Measurements from ENCODE around the gene SMIM9. TPM values are rescaled to one million over a fixed set of nuclear protein-coding genes. Genes with fewer than 3 reads are reported as not detected.
A peak's percentile ranks its signal among the peaks of the same experiment; 100 is the strongest.

Gene SMIM9
- total and polyA plus RNA-seq, 7 donors = 2.3 TPM; not detected in 6

DNA sequence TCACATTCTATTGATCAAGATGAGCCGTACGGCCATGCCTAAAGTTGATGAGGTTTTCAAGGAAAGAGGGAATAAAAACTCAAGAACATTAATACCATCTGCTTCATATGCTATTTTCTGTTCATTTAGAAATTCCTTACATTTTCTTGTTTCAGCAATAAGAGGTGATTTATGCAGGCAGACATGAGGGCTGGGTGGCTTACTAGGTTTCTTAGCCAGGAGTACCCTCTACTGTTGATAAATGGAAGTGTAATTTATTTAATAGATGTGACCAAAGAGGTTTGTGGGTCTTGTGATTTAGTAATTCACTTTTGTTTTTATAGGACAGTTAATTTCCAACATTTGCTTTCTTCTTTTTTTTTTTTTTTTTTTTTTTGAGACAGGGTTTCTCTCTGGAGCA is 6.4 kb upstream of the SMIM9 start:
- DNase-seq = no peak
- H3K4me1 ChIP-seq = no peaks in the 10 kb centered on the region
- intact Hi-C loops (cut with DNase I) = no loop called here

GRCh38 chrX:154836163-154836562 is 1.7 kb upstream of the SMIM9 start:
- no peak overlapping the region for H3K27ac ChIP-seq
- 89 to 91% methylated on average over 1 of the region's 1 CpG for WGBS, 2 donors
- no peak for TF ChIP-seq EP300 (IDR thresholded peaks at IDR 0.05)
- TF ChIP-seq CTCF (IDR thresholded peaks at IDR 0.05) = no peak
- no peak for TF ChIP-seq POLR2AphosphoS5 (IDR thresholded peaks at IDR 0.05)
- TF ChIP-seq POLR2A (IDR thresholded peaks at IDR 0.05) = no peak
- no peaks in the 10 kb centered on the region for H3K9me3 ChIP-seq
- no peak overlapping the region for H3K4me3 ChIP-seq
- H3K27me3 ChIP-seq = no peaks in the 10 kb centered on the region
- H3K36me3 ChIP-seq = no peaks in the 10 kb centered on the region
- intact Hi-C loops (cut with DNase I) = no loop called here
- no peaks in the 10 kb centered on the region for H3K4me1 ChIP-seq
- DNase-seq = no peak

More for the DNA sequence above, 6.4 kb upstream of the SMIM9 start:
- TF ChIP-seq CTCF (IDR thresholded peaks at IDR 0.05) (peak in 3 of 4 experiments; percentile 14 to 19 (median 16)), POLR2AphosphoS5 (IDR thresholded peaks at IDR 0.05) (no peak)
- WGBS, 2 donors = 90 to 97% methylated on average over 2 of the region's 2 CpGs
- Histone ChIP-seq H3K4me3 (no peak overlapping the region), H3K27me3 (no peaks in the 10 kb centered on the region), H3K9me3 (no peaks in the 10 kb centered on the region), H3K27ac (no peak overlapping the region), H3K36me3 (no peaks in the 10 kb centered on the region)

- 94 to 98% methylated on average over 3 of the region's 3 CpGs for WGBS, 2 donors
- TF ChIP-seq POLR2AphosphoS5 (IDR thresholded peaks at IDR 0.05) = no peak
- no peak for TF ChIP-seq EP300 (IDR thresholded peaks at IDR 0.05)
- no peak for TF ChIP-seq CTCF (IDR thresholded peaks at IDR 0.05)
- TF ChIP-seq POLR2A (IDR thresholded peaks at IDR 0.05) = no peak
- Histone ChIP-seq H3K4me1 (no peaks in the 10 kb centered on the region), H3K4me3 (no peak overlapping the region), H3K27ac (no peak overlapping the region), H3K27me3 (no peaks in the 10 kb centered on the region), H3K36me3 (no peaks in the 10 kb centered on the region), H3K9me3 (no peaks in the 10 kb centered on the region)
- intact Hi-C loops (cut with DNase I) = no loop called here
- DNase-seq = no peak
Observed at GRCh38 chrX:154833746-154834274, 652 bp downstream of the SMIM9 start.

GRCh38 chrX:154829926-154830442 is 4.5 kb downstream of the SMIM9 start:
- no peaks in the 10 kb centered on the region for H3K27me3 ChIP-seq
- no peak for TF ChIP-seq CTCF (IDR thresholded peaks at IDR 0.05)
- TF ChIP-seq POLR2A (IDR thresholded peaks at IDR 0.05) = no peak
- no peaks in the 10 kb centered on the region for H3K4me1 ChIP-seq
- H3K27ac ChIP-seq = no peak overlapping the region
- H3K4me3 ChIP-seq = no peak overlapping the region
- 42 to 46% methylated on average over 1 of the region's 1 CpG for WGBS, 2 donors
- H3K9me3 ChIP-seq = no peaks in the 10 kb centered on the region
- no peak for DNase-seq
- H3K36me3 ChIP-seq = no peaks in the 10 kb centered on the region
- intact Hi-C loops (cut with DNase I) = no loop called here

- Histone ChIP-seq H3K9me3 (no peaks in the 10 kb centered on the region), H3K4me3 (no peak overlapping the region), H3K4me1 (no peaks in the 10 kb centered on the region), H3K27me3 (no peaks in the 10 kb centered on the region), H3K36me3 (no peaks in the 10 kb centered on the region), H3K27ac (no peak overlapping the region)
- no peak for TF ChIP-seq CTCF (IDR thresholded peaks at IDR 0.05)
- no peak for TF ChIP-seq POLR2AphosphoS5 (IDR thresholded peaks at IDR 0.05)
- TF ChIP-seq POLR2A (IDR thresholded peaks at IDR 0.05) = no peak
- no peak for TF ChIP-seq EP300 (IDR thresholded peaks at IDR 0.05)
- DNase-seq = no peak
- intact Hi-C loops (cut with DNase I) = no loop called here
Observed at GRCh38 chrX:154829134-154829533, 5.3 kb downstream of the SMIM9 start.

Data from sigmoid colon (tissue), 7 donors.